GM12891 (cell line): ENCODE data around the gene R3HDM2.

ENCODE experiments used
- PAX5 ChIP-seq: IDR thresholded peaks from 2 replicates; pipeline ENCODE4 v1.6.1; 2011; ENCODE audit warnings: low read length, moderate library complexity, mild to moderate bottlenecking; ENCODE audit not compliant: insufficient read depth, severe bottlenecking
- POLR2A ChIP-seq: IDR thresholded peaks from 2 replicates; pipeline ENCODE4 v1.6.1; 2011; ENCODE audit warnings: low read depth, low read length, control low read depth
- POLR2AphosphoS5 ChIP-seq: IDR thresholded peaks from 2 replicates; pipeline ENCODE4 v1.6.1; 2011; ENCODE audit warnings: low read depth, low read length, control low read depth
- POU2F2 ChIP-seq: IDR thresholded peaks from 2 replicates; pipeline ENCODE4 v1.6.1; 2011; ENCODE audit warnings: low read depth, mild to moderate bottlenecking, control low read depth, low read length, moderate library complexity
- SPI1 ChIP-seq: IDR thresholded peaks from 2 replicates; pipeline ENCODE4 v1.6.1; 2011; ENCODE audit warnings: low read depth, low read length, control low read depth
- TAF1 ChIP-seq: IDR thresholded peaks from 2 replicates; pipeline ENCODE4 v1.6.1; 2011; ENCODE audit warnings: low read depth, low read length, control low read depth

DNA sequence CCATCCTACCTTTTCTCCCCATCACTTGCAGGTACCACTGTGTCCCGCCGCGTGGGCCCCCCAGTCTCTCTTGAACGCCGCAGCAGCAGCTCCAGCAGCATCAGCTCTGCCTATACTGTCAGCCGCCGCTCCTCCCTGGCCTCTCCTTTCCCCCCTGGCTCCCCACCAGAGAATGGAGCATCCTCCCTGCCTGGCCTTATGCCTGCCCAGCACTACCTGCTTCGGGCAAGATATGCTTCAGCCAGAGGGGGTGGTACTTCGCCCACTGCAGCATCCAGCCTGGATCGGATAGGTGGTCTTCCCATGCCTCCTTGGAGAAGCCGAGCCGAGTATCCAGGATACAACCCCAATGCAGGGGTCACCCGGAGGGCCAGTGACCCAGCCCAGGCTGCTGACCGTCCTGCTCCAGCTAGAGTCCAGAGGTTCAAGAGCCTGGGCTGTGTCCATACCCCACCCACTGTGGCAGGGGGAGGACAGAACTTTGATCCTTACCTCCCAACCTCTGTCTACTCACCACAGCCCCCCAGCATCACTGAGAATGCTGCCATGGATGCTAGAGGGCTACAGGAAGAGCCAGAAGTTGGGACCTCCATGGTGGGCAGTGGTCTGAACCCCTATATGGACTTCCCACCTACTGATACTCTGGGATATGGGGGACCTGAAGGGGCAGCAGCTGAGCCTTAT lies 39.6 kb upstream of the R3HDM2 start:
- TF ChIP-seq TAF1 = no peak
- no peak for TF ChIP-seq POLR2AphosphoS5
- TF ChIP-seq POLR2A = no peak
- TF ChIP-seq POU2F2 = no peak
- no peak for TF ChIP-seq SPI1
- TF ChIP-seq PAX5 = no peak
